Lower leg skin (tissue), 3 donors: ENCODE data around the gene NEB.

ENCODE experiments used
- POLR2A ChIP-seq, 2 donors: fragments of 450-650 bp; IDR thresholded peaks; one replicate each; pipeline ENCODE4 v1.6.1; 2016 to 2017; ENCODE audit warnings: antibody characterized with exemption in 2 of 2, mild to moderate bottlenecking in 1 of 2, moderate library complexity in 1 of 2
- TF ChIP-seq, protein P1 (sequence below), 3 donors: fragments of 450-650 bp; IDR thresholded peaks; one replicate each; pipeline ENCODE4 v1.5.1; 2016; ENCODE audit warnings: antibody characterized with exemption in 3 of 3, mild to moderate bottlenecking in 3 of 3, moderate library complexity in 2 of 3

- TF ChIP-seq POLR2A (IDR thresholded peaks at IDR 0.05), result no peak
- TF ChIP-seq, protein P1, sequence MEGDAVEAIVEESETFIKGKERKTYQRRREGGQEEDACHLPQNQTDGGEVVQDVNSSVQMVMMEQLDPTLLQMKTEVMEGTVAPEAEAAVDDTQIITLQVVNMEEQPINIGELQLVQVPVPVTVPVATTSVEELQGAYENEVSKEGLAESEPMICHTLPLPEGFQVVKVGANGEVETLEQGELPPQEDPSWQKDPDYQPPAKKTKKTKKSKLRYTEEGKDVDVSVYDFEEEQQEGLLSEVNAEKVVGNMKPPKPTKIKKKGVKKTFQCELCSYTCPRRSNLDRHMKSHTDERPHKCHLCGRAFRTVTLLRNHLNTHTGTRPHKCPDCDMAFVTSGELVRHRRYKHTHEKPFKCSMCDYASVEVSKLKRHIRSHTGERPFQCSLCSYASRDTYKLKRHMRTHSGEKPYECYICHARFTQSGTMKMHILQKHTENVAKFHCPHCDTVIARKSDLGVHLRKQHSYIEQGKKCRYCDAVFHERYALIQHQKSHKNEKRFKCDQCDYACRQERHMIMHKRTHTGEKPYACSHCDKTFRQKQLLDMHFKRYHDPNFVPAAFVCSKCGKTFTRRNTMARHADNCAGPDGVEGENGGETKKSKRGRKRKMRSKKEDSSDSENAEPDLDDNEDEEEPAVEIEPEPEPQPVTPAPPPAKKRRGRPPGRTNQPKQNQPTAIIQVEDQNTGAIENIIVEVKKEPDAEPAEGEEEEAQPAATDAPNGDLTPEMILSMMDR (IDR thresholded peaks at IDR 0.05), result no peak
These were observed 213.3 kb downstream of the NEB start for GRCh38 chr2:151520976-151521375.
